GM12878 (cell line): ENCODE data around the gene TIMP4. TPM values are rescaled to one million over a fixed set of nuclear protein-coding genes. Genes with fewer than 3 reads are reported as not detected.

Source experiments
- ATAC-seq: fragments of 200-7000 bp; cut with Tn5 transposase; 3 replicates; pipeline ENCODE4 v1.9.1; 2020; ENCODE audit warnings: mild to moderate bottlenecking, moderate library complexity
- BruUV-seq: library from RNA; stranded (reverse); fragments of 400-500 nt; replicated peaks from 2 replicates; lab custom pipeline; 2021; lab: Mats Ljungman, UMichigan
- CTCF ChIA-PET: fragments of 300-600 bp; sonication (Branson Sonifier 250); formaldehyde crosslinking; extraction: SDS; loops from one replicate; lab custom pipeline; 2021; ENCODE audit warnings: inconsistent platforms; lab: Yijun Ruan, JAX
- POLR2A ChIA-PET: fragments of 350-600 bp; formaldehyde crosslinking; extraction: SDS; loops from one replicate; lab custom pipeline; 2021; ENCODE audit warnings: inconsistent platforms; lab: Charles Lee
- RAD21 ChIA-PET: fragments of 300-600 bp; sonication (Branson Sonifier 250); formaldehyde crosslinking; loops from one replicate; lab custom pipeline; 2023; ENCODE audit warnings: antibody characterized with exemption; ENCODE audit not compliant: unreplicated experiment; lab: Charles Lee
- SMC1A ChIA-PET: fragments of 300-600 bp; sonication (Branson Sonifier 250); formaldehyde crosslinking; loops from one replicate; lab custom pipeline; 2023; ENCODE audit not compliant: unreplicated experiment, uncharacterized antibody; lab: Charles Lee
- DNase-seq: peaks from one replicate; pipeline ENCODE4 v3.0.0-alpha.2; 2011; ENCODE audit warnings: low read depth, low spot score
- FAIRE-seq: peaks from 3 replicates; lab custom pipeline; 2011; peaks lifted over from hg19 to GRCh38; lab: Jason Lieb, UNC
- H2AFZ ChIP-seq: 2 replicates; pipeline ENCODE4 v1.6.0; 2011; ENCODE audit warnings: low read depth, low read length, control low read depth; ENCODE audit not compliant: control insufficient read depth
- H3K27ac ChIP-seq: 2 replicates; pipeline ENCODE4 v1.5.1; 2011; ENCODE audit warnings: control low read depth; ENCODE audit not compliant: control insufficient read depth, insufficient read depth
- H3K27me3 ChIP-seq, 2 experiments: replicated peaks in 1 of 2; 2 replicates each; pipeline versions ENCODE4 v1.6.0 to v1.6.1; 2011; ENCODE audit warnings: low read length in 1 of 2; ENCODE audit not compliant: control insufficient read depth in 2 of 2, insufficient read depth in 2 of 2
- H3K36me3 ChIP-seq, 2 experiments: 2 replicates each; pipeline ENCODE4 v1.5.1; 2011; ENCODE audit warnings: low read length in 1 of 2; ENCODE audit not compliant: control insufficient read depth in 2 of 2, insufficient read depth in 2 of 2
- H3K4me1 ChIP-seq: 2 replicates; pipeline ENCODE4 v1.6.1; 2011; ENCODE audit warnings: mild to moderate bottlenecking, low read length, moderate library complexity, mixed read lengths; ENCODE audit not compliant: control insufficient read depth, insufficient read depth
- H3K4me2 ChIP-seq: 2 replicates; pipeline ENCODE4 v1.6.0; 2011; ENCODE audit warnings: control low read depth; ENCODE audit not compliant: control insufficient read depth, insufficient read depth
- H3K4me3 ChIP-seq: fragments of 200-600 bp; sonication (generic); 2 replicates; pipeline ENCODE4 v1.5.1; 2016
- H3K79me2 ChIP-seq: 2 replicates; pipeline ENCODE4 v1.6.0; 2011; ENCODE audit warnings: low read length; ENCODE audit not compliant: control insufficient read depth, insufficient read depth
- H3K9ac ChIP-seq: 2 replicates; pipeline ENCODE4 v1.8.0; 2011; ENCODE audit warnings: low read length, control low read depth, mixed read lengths; ENCODE audit not compliant: control insufficient read depth, insufficient read depth
- H3K9me3 ChIP-seq: replicated peaks from 3 replicates; pipeline ENCODE4 v1.5.1; 2011; ENCODE audit warnings: mild to moderate bottlenecking, low read length; ENCODE audit not compliant: control insufficient read depth, insufficient read depth
- H4K20me1 ChIP-seq: 2 replicates; pipeline ENCODE4 v1.6.0; 2011; ENCODE audit not compliant: control insufficient read depth, insufficient read depth
- IKZF1 ChIP-seq: fragments of 450-650 bp; conservative IDR thresholded peaks from 2 replicates; pipeline ENCODE4 v1.6.1; 2017; ENCODE audit warnings: antibody characterized with exemption, mild to moderate bottlenecking
- IKZF2 ChIP-seq, 2 experiments: fragments of 450-650 bp; IDR thresholded peaks; 2 replicates each; pipeline ENCODE4 v1.6.1; 2017; ENCODE audit warnings: mild to moderate bottlenecking in 2 of 2, moderate library complexity in 2 of 2
- NR2F1 ChIP-seq: fragments of 450-650 bp; conservative IDR thresholded peaks from 2 replicates; pipeline ENCODE4 v1.6.1; 2017; ENCODE audit warnings: mild to moderate bottlenecking
- RCOR1 ChIP-seq: conservative IDR thresholded peaks from 2 replicates; pipeline ENCODE4 v1.6.1; 2012; ENCODE audit warnings: low read depth, low read length, improper control_type of control experiment
- RUNX3 ChIP-seq: IDR thresholded peaks from 2 replicates; pipeline ENCODE4 v1.6.1; 2012; ENCODE audit warnings: low read length, inconsistent platforms
- WGBS: methylation state at CpG from one replicate; pipeline ENCODE4 v1.1.6; 2016; ENCODE audit warnings: low lambda C conversion rate; ENCODE audit not compliant: insufficient replicate concordance, insufficient coverage; ENCODE audit errors: missing lambda C conversion rate; 5-methylcytosine and 5-hydroxymethylcytosine counted together
- in situ Hi-C: fragments of 300-500 bp; cut with MboI; formaldehyde crosslinking; loops from 9 replicates; pipeline ENCODE4 v1.14.3; 2018; ENCODE audit warnings: mixed read lengths
- intact Hi-C: fragments of 100-400 bp; cut with micrococcal nuclease; formaldehyde crosslinking; loops from one replicate; pipeline ENCODE4 v1.14.2; 2022; ENCODE audit not compliant: unreplicated experiment
- polyA plus RNA-seq, 11 experiments: library from polyadenylated mRNA; depleted of rRNA in 4 of 11; unstranded in 6 of 11; stranded (reverse) in 5 of 11; fragments of >200 nt; fragmentation: Nextera tagmentation in 4 of 11; fragmentation: Illumina TruSeq in 1 of 11; extraction: Ambion mirVana in 4 of 11; extraction: Trizol in 1 of 11; gene quantifications; 1 replicate in 1 of 11; 2 replicates in 10 of 11; pipeline versions ENCODE4 v1.2.1 to v1.2.3, GENCODE V29; 2011 to 2016; ENCODE audit warnings: inconsistent platforms in 2 of 11, missing spikeins in 2 of 11, low read depth in 1 of 11
- total RNA-seq, 4 experiments: library from RNA; depleted of rRNA in 3 of 4; stranded (reverse); fragments of >200 nt in 3 of 4; fragmentation: Illumina TruSeq in 1 of 4; extraction: Trizol in 1 of 4; gene quantifications; 2 replicates each; pipeline versions ENCODE4 v1.2.1 to v1.2.3, GENCODE V29; 2013 to 2021
- TF ChIP-seq, protein P1 (sequence below): fragments of 450-650 bp; IDR thresholded peaks from 2 replicates; pipeline ENCODE4 v1.6.1; 2017; ENCODE audit warnings: mild to moderate bottlenecking
- TF ChIP-seq, protein P2 (sequence below): IDR thresholded peaks from 2 replicates; pipeline ENCODE4 v1.6.1; 2011; ENCODE audit warnings: mild to moderate bottlenecking, low read depth, low read length, moderate library complexity; ENCODE audit not compliant: insufficient replicate concordance

Gene TIMP4
- total and polyA plus RNA-seq, 10 of the 15 experiments (the other 5 are each of a cell fraction or from before 2014, with no cell fraction given), result 0.07 TPM; not detected in 9

DNA sequence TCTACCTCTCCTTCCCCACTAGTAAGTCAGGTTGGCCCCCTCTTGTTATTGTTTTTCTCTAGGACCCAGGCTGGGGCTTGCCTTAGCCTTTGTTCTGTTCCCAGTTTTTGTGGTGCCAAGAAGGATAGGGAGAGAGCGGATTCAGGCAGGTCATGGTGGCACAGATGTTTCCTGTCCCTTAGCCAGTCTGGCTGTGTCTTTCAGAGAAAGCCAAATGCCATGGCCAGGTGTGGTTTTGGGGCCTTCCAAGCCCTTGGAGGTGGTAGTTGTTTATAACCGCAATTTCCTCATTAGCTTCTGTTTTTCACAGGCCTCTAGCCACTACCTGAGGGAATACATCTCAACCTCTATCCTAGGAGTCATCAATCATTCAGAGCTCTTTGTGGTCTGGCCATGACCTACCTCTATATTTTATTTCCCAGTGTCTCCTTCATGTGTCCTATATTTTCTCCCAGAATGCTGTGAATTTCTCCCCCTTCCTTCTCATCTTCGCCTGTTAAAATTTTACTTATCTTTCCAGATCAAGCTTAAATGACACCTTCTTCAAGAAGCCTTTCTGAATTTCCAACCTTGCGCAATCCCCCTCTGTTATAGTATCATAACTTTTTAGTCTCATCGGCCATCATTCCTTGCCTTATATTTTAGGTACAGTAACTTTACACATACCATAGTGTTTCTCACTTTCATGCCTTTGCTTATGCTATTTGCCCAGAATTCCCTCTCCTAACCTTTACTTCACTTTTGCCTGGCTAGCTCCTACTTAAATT, 38.2 kb downstream of the TIMP4 start:
- Histone ChIP-seq H4K20me1 (no peaks in the 10 kb centered on the region), H3K9me3 (no peaks in the 10 kb centered on the region), H3K9ac (no peak overlapping the region), H3K4me2 (no peak overlapping the region), H3K79me2 (no peaks in the 10 kb centered on the region), H2AFZ (no peak overlapping the region), H3K36me3 (no peaks in the 10 kb centered on the region), H3K4me3 (no peak overlapping the region), H3K27ac (no peak overlapping the region), H3K4me1 (no peaks in the 10 kb centered on the region), H3K27me3 (0 out of 4 replicates have a peak, but pooled peaks cover 0 to 6% of the 10 kb centered on the region in 2 experiments)
- peak; percentile 14; the same call in 2 of the 3 replicates for ATAC-seq
- FAIRE-seq, result no peak
- in situ Hi-C loops, result no loop called here
- DNase-seq, result no peak
- RAD21 ChIA-PET, result interaction anchor here (1.1 to 1.7 kb wide), 2 partner anchors 14 to 67 kb away, joined by 4 to 5 read pairs; no protein-coding TSS in a partner anchor
- no TSS peak for BruUV-seq
- intact Hi-C loops, result no loop called here
- TF ChIP-seq, protein P1, sequence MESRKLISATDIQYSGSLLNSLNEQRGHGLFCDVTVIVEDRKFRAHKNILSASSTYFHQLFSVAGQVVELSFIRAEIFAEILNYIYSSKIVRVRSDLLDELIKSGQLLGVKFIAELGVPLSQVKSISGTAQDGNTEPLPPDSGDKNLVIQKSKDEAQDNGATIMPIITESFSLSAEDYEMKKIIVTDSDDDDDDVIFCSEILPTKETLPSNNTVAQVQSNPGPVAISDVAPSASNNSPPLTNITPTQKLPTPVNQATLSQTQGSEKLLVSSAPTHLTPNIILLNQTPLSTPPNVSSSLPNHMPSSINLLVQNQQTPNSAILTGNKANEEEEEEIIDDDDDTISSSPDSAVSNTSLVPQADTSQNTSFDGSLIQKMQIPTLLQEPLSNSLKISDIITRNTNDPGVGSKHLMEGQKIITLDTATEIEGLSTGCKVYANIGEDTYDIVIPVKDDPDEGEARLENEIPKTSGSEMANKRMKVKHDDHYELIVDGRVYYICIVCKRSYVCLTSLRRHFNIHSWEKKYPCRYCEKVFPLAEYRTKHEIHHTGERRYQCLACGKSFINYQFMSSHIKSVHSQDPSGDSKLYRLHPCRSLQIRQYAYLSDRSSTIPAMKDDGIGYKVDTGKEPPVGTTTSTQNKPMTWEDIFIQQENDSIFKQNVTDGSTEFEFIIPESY, result no peak
- peak; percentile 27 for TF ChIP-seq RUNX3
- 0 out of 2 replicates have a peak, but pooled peaks have one; percentile 23 for TF ChIP-seq NR2F1
- TF ChIP-seq IKZF1, result peak; percentile 62
- no peak for TF ChIP-seq RCOR1
- TF ChIP-seq IKZF2 (IDR thresholded peaks at IDR 0.05), result peak in 1 of 2 experiments; percentile 40; a peak in 2 of 4 replicates
- TF ChIP-seq, protein P2, sequence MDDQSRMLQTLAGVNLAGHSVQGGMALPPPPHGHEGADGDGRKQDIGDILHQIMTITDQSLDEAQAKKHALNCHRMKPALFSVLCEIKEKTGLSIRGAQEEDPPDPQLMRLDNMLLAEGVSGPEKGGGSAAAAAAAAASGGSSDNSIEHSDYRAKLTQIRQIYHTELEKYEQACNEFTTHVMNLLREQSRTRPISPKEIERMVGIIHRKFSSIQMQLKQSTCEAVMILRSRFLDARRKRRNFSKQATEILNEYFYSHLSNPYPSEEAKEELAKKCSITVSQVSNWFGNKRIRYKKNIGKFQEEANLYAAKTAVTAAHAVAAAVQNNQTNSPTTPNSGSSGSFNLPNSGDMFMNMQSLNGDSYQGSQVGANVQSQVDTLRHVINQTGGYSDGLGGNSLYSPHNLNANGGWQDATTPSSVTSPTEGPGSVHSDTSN, result peak; percentile 15
- 28% methylated on average over 5 of the region's 5 CpGs for WGBS
- SMC1A ChIA-PET, result interaction anchor here (1.3 to 1.4 kb wide), 2 partner anchors 11 to 360 kb away, joined by 4 read pairs; no protein-coding TSS in a partner anchor
- CTCF ChIA-PET, result interaction anchor here (0.6 to 2.3 kb wide), 7 partner anchors 18 to 364 kb away, joined by 3 to 11 read pairs (median 4); partner anchors contain the start of gene TSEN2
- POLR2A ChIA-PET, result no interaction called here
